Thyroid gland (tissue), 4 donors: ENCODE results near the gene NUDCD3. TPM values are rescaled to one million over a fixed set of nuclear protein-coding genes. Genes with fewer than 3 reads are reported as not detected.

Experiments
- DNase-seq, 2 donors: peaks; one replicate each; pipeline ENCODE4 v3.0.0-alpha.2; 2019
- H3K27ac ChIP-seq, 3 donors: fragments of 200-600 bp; sonication (generic); 1 replicate in 2 of 3; 2 replicates in 1 of 3; pipeline ENCODE4 v1.5.1; 2016 to 2019; ENCODE audit warnings: mild to moderate bottlenecking in 1 of 3, moderate library complexity in 1 of 3
- H3K27me3 ChIP-seq: fragments of 200-600 bp; sonication (generic); one replicate; pipeline ENCODE4 v1.5.1; 2019
- H3K36me3 ChIP-seq, 2 donors: fragments of 200-600 bp; sonication (generic); one replicate each; pipeline ENCODE4 v1.5.1; 2016 to 2019
- H3K4me1 ChIP-seq, 2 donors: fragments of 200-600 bp; sonication (generic); one replicate each; pipeline ENCODE4 v1.5.1; 2017 to 2019
- H3K4me3 ChIP-seq, 3 donors: fragments of 200-600 bp; sonication (generic); replicated peaks in 1 of 3; 1 replicate in 2 of 3; 2 replicates in 1 of 3; pipeline ENCODE4 v1.5.1; 2016; ENCODE audit warnings: mild to moderate bottlenecking in 1 of 3
- H3K9me3 ChIP-seq: fragments of 200-600 bp; sonication (generic); one replicate; pipeline ENCODE4 v1.5.1; 2017
- CTCF ChIP-seq, 6 experiments: fragments of 200-600 bp in 3 of 6; fragments of 450-650 bp in 3 of 6; sonication (generic) in 3 of 6; IDR thresholded peaks; one replicate each; pipeline ENCODE4 v1.5.1; 2016 to 2019; ENCODE audit warnings: antibody characterized with exemption in 6 of 6, mild to moderate bottlenecking in 2 of 6, inconsistent platforms in 1 of 6, moderate library complexity in 1 of 6
- POLR2A ChIP-seq, 2 donors: fragments of 450-650 bp; IDR thresholded peaks; one replicate each; pipeline ENCODE4 v1.6.1; 2017; ENCODE audit warnings: antibody characterized with exemption in 2 of 2, mild to moderate bottlenecking in 2 of 2, moderate library complexity in 1 of 2
- whole genome bisulfite sequencing, 2 donors: methylation state at CpG; one replicate each; pipeline ENCODE4 v1.1.5; 2017; 5-methylcytosine and 5-hydroxymethylcytosine counted together
- intact Hi-C: fragments of 100-400 bp; cut with DNase I; formaldehyde crosslinking; loops from one replicate; pipeline ENCODE4 v1.15.1; 2023
- total RNA-seq, 4 donors: library from RNA; depleted of rRNA; stranded (reverse); fragments of >200 nt; gene quantifications; one replicate each; pipeline ENCODE4 v1.2.3, GENCODE V29; 2016

The NUDCD3 gene
- total RNA-seq, 4 donors from 2014 or later: 41.4 to 76.9 (median 52.0) TPM

GRCh38 chr7:44537442-44537841 is 47.0 kb upstream of the NUDCD3 start:
- Histone ChIP-seq H3K4me1 (no peaks in the 10 kb centered on the region), H3K27ac (no peak overlapping the region), H3K27me3 (no peaks in the 10 kb centered on the region), H3K36me3 (no peaks in the 10 kb centered on the region), H3K9me3 (no peaks in the 10 kb centered on the region), H3K4me3 (no peak overlapping the region)
- TF ChIP-seq POLR2A (IDR thresholded peaks at IDR 0.05): no peak
- TF ChIP-seq CTCF (IDR thresholded peaks at IDR 0.05): no peak
- WGBS, 2 donors: 90 to 96% methylated on average over 6 of the region's 6 CpGs
- intact Hi-C loops: no loop called here
- DNase-seq: no peak

- TF ChIP-seq POLR2A (IDR thresholded peaks at IDR 0.05) (no peak), CTCF (IDR thresholded peaks at IDR 0.05) (no peak)
- 70 to 72% methylated on average over 10 of the region's 10 CpGs for WGBS, 2 donors
- Histone ChIP-seq H3K4me1 (no peaks in the 10 kb centered on the region), H3K36me3 (no peaks in the 10 kb centered on the region), H3K9me3 (no peaks in the 10 kb centered on the region), H3K27me3 (no peaks in the 10 kb centered on the region), H3K4me3 (no peak overlapping the region), H3K27ac (no peak overlapping the region)
- DNase-seq: no peak
- intact Hi-C loops: no loop called here
Measured at GRCh38 chr7:44536090-44536489, 45.6 kb upstream of the NUDCD3 start.

GRCh38 chr7:44535348-44536064 is 45.0 kb upstream of the NUDCD3 start:
- H3K36me3 ChIP-seq: no peaks in the 10 kb centered on the region
- no peaks in the 10 kb centered on the region for H3K9me3 ChIP-seq
- no peaks in the 10 kb centered on the region for H3K4me1 ChIP-seq
- 92 to 94% methylated on average over 8 of the region's 8 CpGs for WGBS, 2 donors
- H3K27me3 ChIP-seq: no peaks in the 10 kb centered on the region
- H3K4me3 ChIP-seq: no peak overlapping the region
- intact Hi-C loops: no loop called here
- no peak for DNase-seq
- TF ChIP-seq CTCF (IDR thresholded peaks at IDR 0.05) (no peak), POLR2A (IDR thresholded peaks at IDR 0.05) (no peak)
- H3K27ac ChIP-seq: no peak overlapping the region

GRCh38 chr7:44534501-44534900 is 44.0 kb upstream of the NUDCD3 start:
- intact Hi-C loops: no loop called here
- no peaks in the 10 kb centered on the region for H3K9me3 ChIP-seq
- H3K27me3 ChIP-seq: no peaks in the 10 kb centered on the region
- no peak overlapping the region for H3K27ac ChIP-seq
- H3K4me1 ChIP-seq: no peaks in the 10 kb centered on the region
- TF ChIP-seq CTCF (IDR thresholded peaks at IDR 0.05) (peak in 4 of 6 experiments; percentile 30 to 53 (median 34)), POLR2A (IDR thresholded peaks at IDR 0.05) (no peak)
- no peak overlapping the region for H3K4me3 ChIP-seq
- H3K36me3 ChIP-seq: no peaks in the 10 kb centered on the region
- WGBS, 2 donors: 54 to 70% methylated on average over 4 to 7 of the region's 7 CpGs
- DNase-seq: peak; percentile 28 to 29

- H3K4me3 ChIP-seq: no peak overlapping the region
- no peaks in the 10 kb centered on the region for H3K36me3 ChIP-seq
- H3K4me1 ChIP-seq: no peaks in the 10 kb centered on the region
- 80 to 81% methylated on average over 5 of the region's 5 CpGs for WGBS, 2 donors
- TF ChIP-seq POLR2A (IDR thresholded peaks at IDR 0.05) (no peak), CTCF (IDR thresholded peaks at IDR 0.05) (no peak)
- no peaks in the 10 kb centered on the region for H3K27me3 ChIP-seq
- H3K9me3 ChIP-seq: no peaks in the 10 kb centered on the region
- no peak overlapping the region for H3K27ac ChIP-seq
- intact Hi-C loops: no loop called here
- no peak for DNase-seq
Measured at GRCh38 chr7:44534087-44534486, 43.6 kb upstream of the NUDCD3 start.
